Stimulated activated CD4-positive, alpha-beta T cell treated with anti-CD3 and anti-CD28 coated beads, Interleukin-4, amount 100 ng/mL, for 4 hours (primary cell): Measurements from ENCODE around the gene TRIM67.
"Not testable (repeated sequence)": the region's sequence is repeated elsewhere in the genome, so short reads cannot be mapped to it uniquely, and the experiment has no call there.

Experiments
- DNase-seq, 2 experiments: peaks; one replicate each; pipeline ENCODE4 v3.0.0-alpha.2; 2020

Gene TRIM67

DNA sequence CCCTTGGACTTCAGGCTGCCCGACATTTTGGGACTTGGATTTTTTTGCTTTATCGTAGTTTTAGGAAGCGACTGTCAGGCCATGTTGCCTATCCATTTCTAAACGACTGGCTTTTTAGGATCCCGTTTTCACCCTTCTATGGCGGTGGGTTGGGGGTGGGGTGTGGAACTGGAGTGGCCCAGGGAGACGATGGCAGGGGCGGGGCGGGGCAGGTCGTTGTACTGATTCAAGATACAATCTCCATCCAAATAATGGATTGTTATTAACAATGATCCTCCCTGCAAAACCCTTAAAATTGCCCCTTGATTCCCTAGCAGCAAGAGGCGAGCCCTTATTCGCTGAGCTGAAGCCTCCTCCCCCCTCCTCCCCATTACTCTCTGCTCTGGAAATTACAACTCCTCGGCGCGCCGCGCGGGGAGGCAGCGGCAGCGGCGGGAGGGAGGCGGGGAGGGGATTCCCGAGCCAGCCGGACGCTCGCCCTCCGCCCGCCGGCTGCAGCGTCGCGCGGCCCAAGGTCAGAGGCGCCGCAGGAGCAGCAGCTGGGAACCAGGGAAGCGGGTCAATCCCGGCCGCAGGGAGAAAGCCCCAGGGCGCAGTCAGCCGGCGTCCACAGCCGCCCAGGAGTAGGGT, at the start of gene TRIM67:
Gene TRIM67, plus strand, starts transcription at position 392 of the 630 bp plus-strand sequence. CDS start 912 bp downstream, outside the sequence.
- no peak for DNase-seq

DNA sequence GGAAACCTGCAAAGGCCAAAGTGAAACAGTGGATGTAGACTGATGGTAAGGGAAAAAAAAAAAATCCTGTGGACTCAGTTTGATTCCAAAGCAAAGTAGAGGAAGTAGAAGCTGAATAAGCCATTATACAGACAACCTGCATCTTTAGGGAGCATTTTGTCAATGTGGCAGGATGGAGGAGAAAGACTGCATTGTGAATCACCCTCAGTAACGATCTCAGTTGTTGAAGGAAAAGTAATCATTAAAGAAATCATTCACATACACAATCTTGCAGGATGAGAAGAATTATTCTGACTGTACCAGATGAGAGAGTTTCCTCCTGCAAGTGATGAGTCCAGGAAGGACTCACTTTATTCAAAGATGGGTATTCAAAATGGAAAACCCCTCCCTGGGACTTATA, 45.1 kb upstream of the TRIM67 start:
- DNase-seq: no peak

DNA sequence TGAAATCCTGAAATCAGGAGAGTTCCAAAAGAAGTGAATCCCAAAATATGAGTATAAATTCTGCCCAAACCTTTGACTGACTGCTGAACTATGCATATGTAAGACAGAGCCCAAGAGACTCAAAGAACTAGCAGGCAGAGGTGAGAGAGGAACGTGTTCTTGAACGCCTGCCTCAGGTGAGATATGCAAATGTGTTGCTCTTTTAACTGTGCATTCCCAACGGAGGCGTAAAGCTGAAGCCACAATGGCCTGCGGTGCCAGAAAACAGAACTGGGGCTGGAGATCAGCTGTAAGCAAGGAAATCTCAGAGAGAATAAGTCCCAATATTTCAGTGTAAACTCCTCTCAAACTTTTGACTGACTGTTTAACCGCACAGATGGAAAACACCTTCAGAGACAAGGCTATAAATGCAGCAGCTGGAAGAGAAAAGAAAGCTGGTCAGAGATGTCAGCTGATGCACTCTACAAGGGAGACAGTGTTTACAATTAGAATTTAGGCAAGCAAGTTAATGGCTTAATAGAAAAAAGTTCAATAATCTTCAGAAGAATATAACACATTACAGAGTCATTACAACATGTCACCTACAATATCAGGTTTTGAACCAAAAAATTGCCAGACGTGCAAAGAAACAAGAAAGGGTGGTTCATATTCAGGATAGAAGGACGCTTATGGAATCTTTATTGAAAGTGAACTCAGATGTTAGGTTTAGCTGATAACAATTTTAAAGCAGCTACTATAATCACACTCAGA, 43.0 kb upstream of the TRIM67 start:
- no peak for DNase-seq

DNA sequence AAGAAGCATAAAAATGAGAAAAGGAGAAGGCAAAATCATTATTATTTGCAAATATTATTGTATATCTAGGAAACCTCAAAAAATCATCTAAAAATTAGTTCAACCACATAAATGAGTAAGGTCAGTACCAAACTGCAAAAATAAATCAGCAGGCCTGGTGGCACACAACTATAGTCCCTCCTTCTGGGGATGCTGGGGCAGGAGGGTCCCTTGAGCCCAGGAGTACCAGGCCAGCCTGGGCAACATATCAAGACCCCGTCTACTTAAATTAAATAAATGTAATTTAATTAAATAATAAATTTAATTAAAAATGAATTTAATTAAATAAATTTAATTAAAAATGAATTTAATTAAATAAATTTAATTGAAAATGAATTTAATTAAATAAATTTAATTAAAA, 40.3 kb upstream of the TRIM67 start:
- DNase-seq: no peak

DNA sequence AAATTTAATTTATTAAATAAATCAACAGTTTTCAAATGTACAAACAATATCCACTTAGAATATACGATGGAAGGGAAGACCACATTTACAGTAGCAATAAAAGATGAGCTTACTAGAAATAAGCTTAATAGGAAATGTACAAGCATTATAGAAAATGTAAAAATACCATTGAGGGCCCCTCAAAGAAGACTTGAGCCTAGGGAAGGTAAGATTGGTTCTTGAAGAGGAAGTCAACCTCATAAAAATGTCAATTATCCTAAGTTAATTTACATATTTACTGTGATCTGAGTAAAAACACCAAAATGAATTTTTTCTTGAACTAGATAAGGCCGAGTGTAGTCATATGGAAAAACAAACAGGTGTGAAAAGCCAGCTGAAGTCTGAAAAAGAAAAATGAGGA, 39.7 kb upstream of the TRIM67 start:
- DNase-seq: no peak

DNA sequence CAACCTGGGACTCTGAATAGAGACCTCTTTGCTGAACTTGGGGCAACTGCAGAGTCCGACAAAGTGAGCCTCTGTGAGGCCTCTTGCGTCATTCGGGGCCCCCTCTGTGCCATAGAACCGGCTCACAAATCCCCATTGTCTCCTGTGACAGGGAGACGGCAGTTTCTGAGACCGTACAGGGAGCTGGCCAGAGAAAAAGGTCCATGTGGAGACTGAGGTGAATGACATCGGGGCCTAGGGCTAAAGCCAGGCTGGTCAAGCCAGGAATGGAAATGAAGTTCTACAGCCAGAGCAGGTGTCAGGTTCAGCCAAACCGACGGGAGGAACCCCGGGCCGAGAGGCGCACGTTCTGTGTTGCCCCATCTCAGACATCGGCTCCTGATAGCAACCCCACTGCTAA, 37.1 kb upstream of the TRIM67 start:
- DNase-seq: no peak

DNA sequence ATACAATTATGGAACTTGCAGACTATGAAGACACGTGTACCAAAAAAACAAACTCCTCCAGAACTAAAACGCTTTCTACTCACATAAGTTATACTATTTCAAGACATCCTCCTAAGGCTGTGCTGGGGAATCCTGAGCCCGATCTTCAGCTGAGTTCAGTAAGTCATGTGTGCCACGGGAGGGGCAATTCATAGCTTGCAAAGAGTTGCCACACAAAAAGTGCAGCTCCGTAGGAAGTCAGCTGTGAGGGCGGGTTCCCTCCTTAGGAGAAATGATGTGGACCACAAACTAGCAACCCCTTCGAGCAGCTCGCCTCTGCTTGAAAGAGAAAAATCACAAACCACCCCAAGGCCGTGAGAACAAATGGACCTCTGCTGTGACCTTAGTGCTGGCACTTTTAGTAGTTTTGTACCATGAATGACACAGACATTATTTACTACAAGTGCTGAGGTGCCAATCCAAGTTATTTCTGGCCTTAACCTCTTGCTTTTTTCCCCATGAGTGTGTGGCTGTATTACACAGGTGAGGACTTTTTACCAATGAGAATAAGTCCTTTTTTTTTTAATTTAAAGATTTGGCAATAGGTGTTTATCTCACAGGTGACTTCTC, 35.8 kb upstream of the TRIM67 start:
- DNase-seq: no peak

DNA sequence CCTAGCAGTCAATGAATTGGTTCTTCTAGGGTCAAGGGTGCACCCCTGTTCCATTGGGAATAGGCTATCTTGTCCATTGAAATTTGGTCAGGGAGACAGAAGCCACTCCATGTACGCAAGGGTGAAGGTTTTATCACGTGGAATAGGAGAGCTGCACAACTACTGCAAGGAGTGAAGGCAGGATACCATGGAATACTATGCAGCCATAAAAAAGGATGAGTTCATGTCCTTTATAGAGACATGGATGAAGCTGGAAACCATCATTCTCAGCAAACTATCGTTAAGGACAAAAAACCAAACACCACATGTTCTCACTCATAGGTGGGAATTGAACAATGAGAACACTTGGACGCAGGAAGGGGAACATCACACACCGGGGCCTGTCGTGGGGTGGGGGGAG, 34.8 kb upstream of the TRIM67 start:
- not testable (repeated sequence) for DNase-seq

DNA sequence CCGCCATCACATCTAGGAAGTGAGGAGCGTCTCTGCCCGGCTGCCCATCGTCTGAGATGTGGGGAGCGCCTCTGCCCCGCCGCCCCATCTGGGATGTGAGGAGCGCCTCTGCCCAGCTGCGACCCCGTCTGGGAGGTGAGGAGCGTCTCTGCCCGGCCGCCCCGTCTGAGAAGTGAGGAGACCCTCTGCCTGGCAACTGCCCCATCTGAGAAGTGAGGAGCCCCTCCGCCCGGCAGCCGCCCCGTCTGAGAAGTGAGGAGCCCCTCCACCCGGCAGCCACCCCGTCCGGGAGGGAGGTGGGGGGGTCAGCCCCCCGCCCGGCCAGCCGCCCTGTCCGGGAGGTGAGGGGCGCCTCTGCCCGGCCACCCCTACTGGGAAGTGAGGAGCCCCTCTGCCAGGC, 33.4 kb upstream of the TRIM67 start:
- not testable (repeated sequence) for DNase-seq

DNA sequence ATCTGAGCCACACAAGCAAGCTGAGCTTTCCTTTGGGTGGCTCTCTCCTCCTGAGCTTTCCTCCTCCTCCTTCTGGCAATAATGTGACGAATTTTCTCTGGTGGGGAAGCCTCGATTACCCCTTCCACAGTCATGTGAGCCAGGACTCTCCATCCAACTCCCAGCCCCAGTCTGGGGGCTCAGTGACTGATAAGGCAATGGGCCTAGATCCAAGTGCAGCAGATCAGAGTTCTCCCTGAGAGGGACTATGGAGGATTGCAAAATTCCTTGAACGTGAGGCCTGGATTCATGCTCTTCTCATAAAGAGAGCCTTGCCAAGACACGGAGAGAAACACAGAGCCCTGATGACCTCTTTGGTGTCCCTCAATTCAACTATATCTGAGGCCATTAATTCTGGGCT, 31.3 kb upstream of the TRIM67 start:
- DNase-seq: no peak

DNA sequence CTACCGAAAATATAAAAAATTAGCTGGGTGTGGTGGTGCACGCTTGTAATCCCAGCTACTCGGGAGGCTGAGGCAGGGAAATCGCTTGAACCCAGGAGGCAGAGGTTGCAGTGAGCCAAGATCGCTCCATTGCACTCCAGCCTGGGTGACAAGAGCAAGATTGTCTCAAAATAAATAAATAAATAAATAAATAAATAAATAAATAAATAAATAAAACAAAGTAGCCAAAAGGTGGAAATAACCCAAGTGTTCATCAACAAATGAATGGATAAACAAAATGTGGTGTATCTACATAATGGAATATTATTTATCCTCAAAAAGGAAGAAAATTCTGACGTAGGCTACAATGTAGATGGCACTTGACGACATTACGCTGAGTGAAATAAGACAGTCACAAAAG, 29.3 kb upstream of the TRIM67 start:
- DNase-seq: not testable (repeated sequence)

DNA sequence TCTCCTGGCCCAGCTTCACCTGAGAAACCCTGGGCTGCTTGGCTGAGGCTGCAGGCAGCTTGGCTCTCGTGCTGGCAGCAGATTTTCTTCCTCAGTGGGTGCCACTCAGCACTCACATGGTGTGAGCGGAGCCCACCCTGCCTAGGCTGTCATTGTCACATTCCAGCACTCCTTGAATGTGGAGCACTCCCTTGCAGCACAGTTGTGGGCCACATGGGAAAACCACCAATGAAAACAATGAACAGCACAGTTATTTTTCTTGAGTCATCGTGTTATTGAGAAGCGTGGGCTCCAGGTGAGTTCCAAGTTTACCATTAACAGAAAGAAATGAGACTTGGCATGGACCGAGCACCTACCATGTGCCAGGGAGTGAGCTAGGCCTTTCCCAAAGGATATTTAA, 27.2 kb upstream of the TRIM67 start:
- DNase-seq: no peak

DNA sequence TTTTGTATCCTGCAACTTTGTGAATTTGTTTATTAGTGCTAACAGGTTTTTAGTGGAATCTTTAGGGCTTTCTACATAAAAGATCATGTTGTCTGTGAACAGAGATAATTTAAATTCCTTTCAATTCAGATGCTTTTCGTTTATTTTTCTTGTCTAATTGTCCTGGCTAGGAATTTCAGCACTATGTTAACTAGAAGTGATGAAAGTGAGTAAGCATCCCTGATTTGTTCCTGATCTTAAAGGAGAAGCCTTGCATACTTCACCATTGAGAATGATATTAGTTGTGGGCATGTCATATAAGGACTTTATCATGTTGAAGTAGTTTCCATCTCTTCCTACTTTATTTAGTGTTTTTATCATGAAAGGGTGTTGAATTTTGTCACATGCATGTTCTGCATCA, 23.6 kb upstream of the TRIM67 start:
- no peak for DNase-seq

DNA sequence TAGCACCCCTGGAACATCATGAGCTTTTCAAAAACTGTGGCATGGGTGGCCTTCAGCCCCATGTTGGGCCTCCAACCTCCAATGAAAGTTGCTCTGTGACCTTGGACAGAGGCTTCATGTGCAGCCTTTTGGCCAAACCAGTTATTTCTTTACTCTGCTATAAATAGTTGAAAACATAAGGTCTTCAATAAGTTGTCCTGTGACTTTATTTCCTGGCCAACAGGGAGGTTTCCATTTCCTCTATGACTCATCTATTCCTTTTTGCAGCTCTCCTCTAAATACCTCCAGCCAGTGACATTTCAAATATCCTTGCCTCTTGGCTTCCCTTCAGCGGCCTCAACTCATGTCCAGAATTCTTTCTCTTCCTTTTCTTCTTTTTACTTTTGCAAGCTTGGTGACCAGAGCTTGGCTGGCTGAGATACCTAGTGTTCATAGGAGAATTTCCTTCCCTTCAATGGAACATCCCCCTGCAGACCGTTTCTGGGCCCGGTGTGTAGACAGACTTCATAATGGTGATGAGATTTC, 22.7 kb upstream of the TRIM67 start:
- no peak for DNase-seq

DNA sequence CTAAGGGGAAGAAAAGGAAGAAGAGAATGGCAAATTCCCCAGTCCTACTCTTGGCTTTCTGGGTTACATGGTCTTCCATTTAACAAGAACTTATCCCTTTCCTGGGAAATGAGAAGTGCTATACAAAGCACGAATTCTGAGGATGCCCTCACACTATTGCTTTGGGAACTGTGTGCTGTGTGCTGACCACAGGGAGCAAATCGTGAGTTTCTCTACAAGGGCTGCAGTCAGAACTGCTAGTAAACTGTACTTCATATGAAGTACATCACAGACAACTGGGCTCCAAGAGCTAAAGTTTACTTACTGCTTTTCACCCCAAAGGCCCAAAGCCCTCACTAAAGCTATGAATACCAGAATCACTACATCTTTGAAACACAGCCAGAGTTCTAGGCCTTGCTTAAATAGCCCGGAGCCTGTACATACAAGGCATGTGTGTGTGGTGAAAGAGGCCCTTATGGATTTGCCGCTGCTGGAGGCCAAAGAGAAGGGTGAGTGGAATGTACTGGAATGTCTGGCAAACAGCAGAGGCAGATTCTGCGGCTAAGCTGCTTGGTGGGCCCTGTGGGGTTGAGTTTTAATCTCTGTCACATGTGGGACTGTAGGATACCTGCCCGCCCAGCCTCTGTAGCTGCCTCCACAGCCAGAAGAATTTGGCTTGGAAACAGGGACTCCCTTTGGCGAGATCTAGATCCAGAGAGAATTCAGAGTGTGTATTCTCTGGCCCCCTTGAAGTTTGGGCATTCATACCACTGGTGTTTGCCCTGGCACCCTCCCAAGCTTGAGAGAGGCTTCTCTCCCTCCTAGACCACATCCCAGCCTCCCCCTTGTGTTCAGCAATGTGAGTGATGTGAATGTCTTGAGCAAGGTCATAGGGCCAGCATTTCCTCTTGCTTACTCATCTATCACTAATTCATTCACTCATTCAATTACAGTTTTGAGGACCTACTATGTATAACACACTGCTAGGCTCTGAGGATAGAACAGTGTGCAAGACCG, 21.9 kb upstream of the TRIM67 start:
- DNase-seq: no peak

DNA sequence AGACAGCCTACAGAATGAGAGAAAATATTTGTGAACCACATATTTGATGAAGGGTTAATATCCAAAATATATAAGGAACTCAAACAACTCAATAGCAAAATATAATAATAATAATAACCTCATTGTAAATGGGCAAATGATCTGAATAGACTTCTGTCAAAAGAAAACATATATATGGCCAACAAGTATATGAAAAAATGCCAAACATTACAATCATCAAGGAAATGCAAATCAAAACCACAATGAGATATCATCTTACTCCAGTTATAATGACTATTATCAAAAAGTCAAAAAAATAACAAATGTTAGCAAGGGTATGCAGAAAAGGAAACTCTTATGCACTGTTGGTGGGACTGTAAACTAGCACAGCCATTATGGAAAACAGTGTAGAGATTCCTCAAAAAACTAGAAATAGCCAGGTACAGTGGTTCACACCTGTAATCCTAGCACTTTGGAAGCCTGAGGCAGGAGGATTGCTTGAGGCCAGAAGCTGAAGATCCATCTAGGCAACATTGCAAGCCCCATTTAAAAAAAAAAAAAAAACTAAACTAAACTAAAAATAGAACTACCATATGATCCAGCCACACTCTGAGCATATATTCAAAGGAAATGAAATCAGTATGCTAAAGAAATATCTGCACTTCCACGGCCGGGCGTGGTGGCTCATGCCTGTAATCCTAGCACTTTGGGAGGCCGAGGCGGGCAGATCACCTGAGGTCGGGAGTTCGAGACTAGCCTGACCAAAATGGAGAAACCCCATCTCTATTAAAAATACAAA, 17.3 kb upstream of the TRIM67 start:
- no peak for DNase-seq

DNA sequence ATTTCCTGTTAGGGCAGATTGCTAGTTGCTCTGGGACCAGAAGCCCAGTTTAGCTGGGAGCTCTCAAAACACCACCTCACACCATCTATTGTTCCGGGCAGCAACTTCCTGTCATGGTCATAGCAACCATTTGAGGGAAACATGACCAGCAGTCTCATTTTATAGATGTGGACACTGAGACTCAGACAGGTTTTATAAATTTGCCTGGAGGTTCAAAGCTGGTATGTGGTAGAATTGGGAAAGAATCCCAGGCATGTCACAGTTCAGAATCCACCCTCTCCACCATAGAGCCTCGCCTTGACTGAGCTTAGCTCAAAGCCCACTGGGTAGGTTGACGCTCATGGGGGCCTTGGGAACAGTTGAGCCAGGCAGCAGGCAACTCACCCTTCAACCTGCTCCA, 14.0 kb upstream of the TRIM67 start:
- no peak for DNase-seq

DNA sequence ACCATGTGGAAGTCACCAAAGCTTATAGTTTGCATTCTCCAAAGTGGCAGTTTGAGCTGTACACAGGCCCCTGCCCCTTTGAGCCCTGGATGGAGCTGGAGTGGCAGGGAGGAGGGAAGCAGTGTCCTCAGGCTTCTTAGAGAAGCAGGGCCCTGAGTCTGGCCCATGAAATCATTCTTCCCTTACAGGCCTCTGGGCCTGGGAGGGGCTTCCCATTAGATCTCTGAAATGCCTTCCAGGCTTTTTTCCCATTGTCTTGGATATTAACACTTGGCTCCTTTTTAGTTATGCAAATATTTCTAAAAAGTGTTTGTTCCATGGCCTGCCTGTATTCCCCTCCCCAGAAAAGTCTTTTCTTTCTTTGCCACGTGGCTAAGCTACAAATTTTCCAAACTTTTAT, 10.0 kb upstream of the TRIM67 start:
- no peak for DNase-seq

DNA sequence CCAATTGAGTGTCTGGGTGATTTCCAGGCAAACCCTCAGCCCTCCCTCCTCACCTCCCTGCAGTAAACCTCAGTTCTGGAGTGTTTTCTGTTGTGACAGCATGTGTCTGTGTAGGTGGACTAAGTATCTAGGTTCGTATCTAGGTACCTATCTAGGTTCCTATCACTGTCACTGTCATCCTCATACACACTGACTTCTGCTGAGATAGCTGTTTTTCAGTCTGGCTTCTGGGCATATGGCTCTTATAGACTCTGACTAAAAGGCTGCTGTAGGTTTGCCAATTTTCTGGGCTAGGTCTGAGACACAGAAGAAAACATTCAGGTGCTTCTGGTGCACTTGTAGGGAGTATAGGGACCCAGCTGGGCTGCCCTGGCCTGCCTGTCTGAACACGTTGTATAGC, 8.1 kb upstream of the TRIM67 start:
- DNase-seq: no peak

DNA sequence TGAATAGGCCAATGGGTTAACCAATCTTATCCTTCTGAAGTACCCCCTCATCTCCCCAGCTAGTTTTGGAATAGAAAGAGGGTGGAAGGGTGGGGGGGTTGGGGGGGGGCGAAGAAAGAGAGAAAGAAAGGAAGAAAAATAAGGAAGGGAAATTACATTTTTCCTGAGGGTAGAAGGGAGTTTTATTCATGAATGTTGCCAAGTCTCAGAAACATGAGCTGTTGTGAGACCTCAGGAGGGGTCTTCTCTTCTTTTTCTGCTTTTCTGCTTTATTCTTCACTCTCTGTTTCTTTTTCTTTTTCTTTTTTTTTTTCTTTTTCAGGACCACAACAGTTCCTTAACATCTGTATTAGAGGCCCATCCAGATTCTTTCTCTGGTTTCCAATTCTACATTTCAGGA, 6.0 kb upstream of the TRIM67 start:
- no peak for DNase-seq

DNA sequence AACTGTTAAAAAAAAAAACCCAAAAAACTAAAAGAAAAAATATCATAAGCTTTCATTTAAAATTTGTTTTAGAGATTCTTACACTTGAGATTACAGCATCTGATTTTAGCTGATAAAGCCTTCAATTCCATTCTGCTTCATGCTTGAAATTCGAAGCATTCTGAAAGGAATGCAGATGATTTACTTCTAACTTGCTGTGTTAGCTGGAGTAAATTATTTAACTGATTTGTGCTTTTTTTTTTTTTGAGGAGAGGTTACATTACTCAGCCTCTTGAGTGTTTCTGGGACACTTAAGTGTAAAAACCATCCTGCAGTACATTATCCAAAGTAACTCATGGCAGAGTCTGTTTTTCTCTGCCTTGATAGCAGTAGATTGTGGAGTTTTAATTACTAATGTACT, 4.5 kb upstream of the TRIM67 start:
- no peak for DNase-seq

DNA sequence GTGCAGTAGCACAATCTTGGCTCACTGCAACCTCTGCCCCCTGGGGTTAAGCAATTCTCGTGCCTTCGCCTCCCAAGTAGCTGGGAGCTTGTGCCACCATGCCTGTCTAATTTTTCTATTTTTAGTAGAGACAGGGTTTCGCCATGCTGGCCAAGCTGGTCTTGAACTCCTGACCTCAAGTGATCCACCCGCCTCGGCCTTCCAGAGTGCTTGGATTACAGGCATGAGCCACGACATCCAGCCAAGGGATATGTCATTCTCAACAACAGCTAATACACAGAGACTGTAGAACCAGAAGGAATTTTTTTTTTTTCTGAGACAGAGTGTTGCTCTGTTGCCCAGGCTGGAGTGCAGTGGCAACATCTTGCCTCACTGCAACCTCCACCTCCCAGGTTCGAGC, 3.7 kb upstream of the TRIM67 start:
- DNase-seq: not testable (repeated sequence)
